ENCODE data around the gene SYNM.

The SYNM gene

DNA sequence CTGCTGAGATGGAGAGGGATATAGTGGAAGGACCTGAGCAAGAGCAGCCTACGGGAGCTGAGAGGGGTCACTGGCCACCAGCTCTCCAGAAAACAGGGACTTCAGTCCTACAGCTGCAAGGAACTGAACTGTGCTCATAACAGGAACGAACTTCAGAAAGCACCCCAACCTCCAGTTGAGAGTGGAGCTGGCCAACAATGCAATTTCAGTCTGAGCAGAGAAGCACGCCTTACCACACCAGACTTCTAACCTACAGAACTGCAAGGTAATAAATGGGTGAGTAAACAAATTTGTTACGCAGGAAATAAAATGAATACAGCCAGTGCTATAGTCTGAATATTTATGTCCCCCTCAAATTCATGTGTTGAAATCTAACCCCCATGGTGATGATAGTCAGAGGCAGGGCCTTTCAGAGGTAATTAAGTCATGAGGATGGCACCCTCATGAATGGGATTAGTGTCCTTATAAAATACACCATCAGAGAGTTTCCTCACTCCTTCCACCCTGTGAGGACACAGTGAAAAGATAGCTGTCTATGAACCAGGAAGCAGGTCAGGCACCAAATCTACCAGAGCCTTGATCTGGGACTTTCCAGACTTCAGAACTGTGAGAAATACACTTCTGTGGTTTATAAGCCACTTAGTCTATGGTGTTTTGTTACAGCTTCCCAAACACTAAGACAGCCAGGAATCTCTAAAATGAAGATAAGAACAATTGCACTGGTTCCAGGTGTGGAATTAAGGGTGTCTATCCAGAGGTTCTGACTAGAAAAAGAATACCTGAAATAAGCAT is 58.6 kb downstream of the SYNM start:
- ChIA-PET POLR2A (no interaction called here), CTCF (interaction anchor here (1.2 to 2.1 kb wide), 2 partner anchors 12 kb away, joined by 3 to 4 read pairs; no protein-coding TSS in a partner anchor)
- TF ChIP-seq CTCF (IDR thresholded peaks at IDR 0.05; ENCODE audit: control extremely low read depth, extremely low read depth, low read depth, missing control alignments): no peak
- no peak for DNase-seq (ENCODE audit: extremely low spot score)

DNA sequence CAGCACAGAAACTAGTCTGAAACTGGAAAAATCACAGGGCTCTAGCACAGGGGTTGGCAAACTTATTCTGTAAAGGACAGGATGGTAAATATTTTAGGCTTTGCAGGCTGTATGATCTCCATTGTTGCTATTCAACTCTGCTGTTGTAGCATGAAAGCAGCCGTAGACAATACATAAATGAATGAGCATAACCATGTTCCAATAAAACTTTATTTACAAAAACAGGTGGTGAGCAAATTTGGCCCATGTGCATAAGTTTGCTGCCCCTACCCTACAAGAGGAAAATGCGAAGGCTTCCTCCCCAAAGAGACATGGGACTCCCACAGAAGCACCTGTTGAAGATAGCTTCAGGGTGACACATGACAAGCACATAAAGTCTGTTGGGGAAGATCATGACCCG is 59.2 kb downstream of the SYNM start:
- TF ChIP-seq CTCF (IDR thresholded peaks at IDR 0.05; ENCODE audit: control extremely low read depth, extremely low read depth, low read depth, missing control alignments): no peak
- DNase-seq (ENCODE audit: extremely low spot score): no peak
- POLR2A ChIA-PET: no interaction called here
- CTCF ChIA-PET: interaction anchor here (2.1 kb wide), 1 partner anchor 13 kb away, joined by 4 read pairs; no protein-coding TSS in a partner anchor

- ChIA-PET CTCF (interaction anchor here (2.1 kb wide), 1 partner anchor 14 kb away, joined by 4 read pairs; no protein-coding TSS in a partner anchor), POLR2A (no interaction called here)
- no peak for TF ChIP-seq CTCF (IDR thresholded peaks at IDR 0.05; ENCODE audit: control extremely low read depth, extremely low read depth, low read depth, missing control alignments)
- DNase-seq (ENCODE audit: extremely low spot score): no peak
Observed at GRCh38 chr15:99165020-99165790, 60.3 kb downstream of the SYNM start.

GRCh38 chr15:99165956-99166689 is 61.2 kb downstream of the SYNM start:
- no peak for DNase-seq (ENCODE audit: extremely low spot score)
- CTCF ChIA-PET: interaction anchor here (1.6 to 3.1 kb wide), 2 partner anchors 10 to 33 kb away, joined by 3 to 9 read pairs; no protein-coding TSS in a partner anchor
- POLR2A ChIA-PET: no interaction called here
- no peak for TF ChIP-seq CTCF (IDR thresholded peaks at IDR 0.05; ENCODE audit: control extremely low read depth, extremely low read depth, low read depth, missing control alignments)

GRCh38 chr15:99167201-99167600 is 62.3 kb downstream of the SYNM start:
- TF ChIP-seq CTCF (IDR thresholded peaks at IDR 0.05; ENCODE audit: control extremely low read depth, extremely low read depth, low read depth, missing control alignments): no peak
- CTCF ChIA-PET: interaction anchor here (0.7 to 3.1 kb wide), 7 partner anchors 8 to 285 kb away, joined by 3 to 9 read pairs (median 4); no protein-coding TSS in a partner anchor
- no peak for DNase-seq (ENCODE audit: extremely low spot score)
- POLR2A ChIA-PET: no interaction called here

- peak; percentile 30 for DNase-seq (ENCODE audit: extremely low spot score)
- TF ChIP-seq CTCF (IDR thresholded peaks at IDR 0.05; ENCODE audit: control extremely low read depth, extremely low read depth, low read depth, missing control alignments): no peak
- CTCF ChIA-PET: interaction anchor here (1.0 to 3.1 kb wide), 5 partner anchors 8 to 67 kb away, joined by 3 to 9 read pairs (median 5); no protein-coding TSS in a partner anchor
- POLR2A ChIA-PET: no interaction called here
Observed at GRCh38 chr15:99167640-99168039, 62.8 kb downstream of the SYNM start.
